ENCODE data around the gene KIAA0040. TPM values are rescaled to one million over a fixed set of nuclear protein-coding genes. Genes with fewer than 3 reads are reported as not detected.

The KIAA0040 gene
- total RNA-seq, 1 experiment from 2014 or later: 8.3 TPM

Other genes with a start within 250 kb of the KIAA0040 start
- gene CACYBP, start 192.8 kb downstream of the KIAA0040 start, total RNA-seq (2014; rRNA removed; shearing (Covaris generic)): 210 and 211 TPM in 2 replicates
- gene MRPS14, start 169.4 kb downstream of the KIAA0040 start, total RNA-seq (2014; rRNA removed; shearing (Covaris generic)): 18.7 and 18.8 TPM in 2 replicates
- not detected in 2 replicates for gene TNN, start 124.9 kb downstream of the KIAA0040 start, total RNA-seq (2014; rRNA removed; shearing (Covaris generic))

Measured in HT-29 (cell line).